DMS53 treated with DMSO at 0.1 percent for 48 hours (cell line): ENCODE results near the gene COBL.

Experiments
- DNase-seq: peaks from one replicate; lab custom pipeline; 2025; ENCODE audit not compliant: unreplicated experiment; lab: John Stamatoyannopoulos, UW

COBL gene

DNA sequence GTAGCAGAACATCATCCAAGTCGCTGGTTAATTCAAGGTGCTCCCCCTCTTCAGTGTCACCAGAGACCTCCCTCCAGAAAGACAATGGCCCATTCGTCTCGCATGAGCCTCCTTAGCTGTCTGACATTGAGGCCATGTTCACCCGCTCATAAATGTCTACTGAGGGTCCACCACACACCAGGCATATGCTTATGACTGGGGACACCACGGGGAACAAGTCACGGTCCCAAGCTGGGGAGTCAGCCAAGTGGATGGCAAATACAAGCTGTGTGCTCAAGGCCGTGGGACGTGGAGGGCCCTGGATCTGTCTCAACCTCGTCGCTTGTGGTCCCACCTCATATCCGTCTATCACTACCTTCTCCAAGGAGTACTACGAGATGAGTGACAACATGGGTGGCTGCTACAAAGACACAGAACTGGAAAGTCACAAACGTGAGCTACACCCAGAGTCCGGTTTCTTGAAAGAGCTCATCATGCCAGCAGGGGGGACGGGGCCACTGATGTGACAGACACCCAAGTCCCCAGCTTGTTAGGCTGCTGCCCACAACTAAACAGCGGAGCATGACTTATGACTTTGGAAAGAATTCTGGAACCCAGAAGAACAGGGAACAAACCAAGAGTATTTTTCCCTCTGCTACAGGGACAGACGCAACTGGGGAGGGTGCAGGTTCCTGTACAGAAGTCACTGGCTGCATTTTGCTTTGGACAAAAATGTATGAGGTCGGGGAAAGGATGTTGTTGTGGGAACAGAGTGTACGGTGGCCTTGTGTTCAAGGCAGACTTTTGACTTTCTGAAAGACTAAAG is 189.6 kb downstream of the COBL start:
- DNase-seq: no peak

DNA sequence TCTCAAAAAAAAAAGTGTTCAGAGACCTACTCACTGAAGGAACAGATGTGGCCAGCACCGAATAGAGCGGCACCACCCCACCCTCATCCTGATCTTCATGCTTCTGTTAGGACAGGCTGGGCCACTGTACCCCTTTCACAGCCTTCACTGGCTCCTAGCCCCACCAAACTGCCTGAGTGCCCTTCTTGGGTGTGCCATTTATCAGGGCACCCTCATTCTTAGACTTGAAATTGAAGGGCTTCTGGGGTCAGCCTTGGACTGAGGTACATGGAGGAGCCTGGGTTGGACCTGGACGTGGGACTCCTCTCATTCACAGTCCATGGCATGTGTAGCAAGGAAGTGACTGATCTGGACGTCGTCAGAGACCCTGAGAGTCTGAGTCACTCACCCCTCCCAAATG is 190.3 kb downstream of the COBL start:
- no peak for DNase-seq

DNA sequence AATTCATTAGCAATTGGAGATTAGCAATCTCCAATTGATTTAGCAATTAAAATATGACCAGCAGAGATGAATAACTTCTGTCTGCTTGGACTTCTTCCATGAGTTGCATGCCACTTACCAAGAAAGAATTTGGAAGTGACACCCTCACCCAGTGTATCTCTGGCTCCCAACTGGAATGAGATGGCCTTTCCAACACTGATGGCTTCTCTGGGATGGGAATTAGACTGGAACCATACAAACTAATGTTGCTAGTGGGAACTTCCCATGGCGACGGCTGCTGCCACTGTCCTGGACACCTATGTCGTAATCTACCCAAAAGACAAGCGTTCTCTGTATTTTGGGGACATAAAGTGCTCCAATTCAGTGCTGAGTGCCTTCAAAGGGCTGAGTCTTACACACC is 192.3 kb downstream of the COBL start:
- DNase-seq: no peak

DNA sequence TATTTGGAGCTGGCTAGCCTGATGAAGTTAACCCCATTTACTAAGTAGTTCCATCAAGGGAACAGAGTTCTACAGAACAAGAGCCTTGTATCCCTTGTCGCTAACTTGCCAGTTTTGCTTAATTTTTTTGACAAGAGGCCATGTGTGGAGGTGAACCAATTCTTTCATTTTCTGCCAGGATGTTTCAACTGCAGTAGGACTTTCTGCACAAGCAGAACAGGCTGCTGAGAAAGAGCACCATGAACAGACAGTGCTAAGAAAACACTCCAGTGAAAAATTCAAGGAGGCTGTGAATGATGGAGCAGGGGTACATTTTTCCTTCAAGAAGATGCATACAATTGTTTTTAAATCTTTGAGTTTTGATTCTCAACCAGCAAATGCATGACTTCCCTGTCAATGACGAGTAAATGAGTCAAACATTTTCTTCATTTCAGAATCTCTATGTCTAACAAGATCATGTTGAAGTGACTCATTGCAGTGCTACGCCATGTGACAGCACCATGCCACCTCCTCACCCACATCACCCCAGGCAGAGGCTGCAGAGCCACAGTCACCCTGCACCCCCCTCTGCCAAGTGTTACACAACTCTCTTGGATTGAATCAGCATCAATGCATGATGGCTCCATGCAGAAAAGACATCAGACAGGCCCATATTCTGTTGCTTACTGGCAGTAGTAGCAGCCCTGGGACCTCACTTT is 193.1 kb downstream of the COBL start:
- no peak for DNase-seq

DNA sequence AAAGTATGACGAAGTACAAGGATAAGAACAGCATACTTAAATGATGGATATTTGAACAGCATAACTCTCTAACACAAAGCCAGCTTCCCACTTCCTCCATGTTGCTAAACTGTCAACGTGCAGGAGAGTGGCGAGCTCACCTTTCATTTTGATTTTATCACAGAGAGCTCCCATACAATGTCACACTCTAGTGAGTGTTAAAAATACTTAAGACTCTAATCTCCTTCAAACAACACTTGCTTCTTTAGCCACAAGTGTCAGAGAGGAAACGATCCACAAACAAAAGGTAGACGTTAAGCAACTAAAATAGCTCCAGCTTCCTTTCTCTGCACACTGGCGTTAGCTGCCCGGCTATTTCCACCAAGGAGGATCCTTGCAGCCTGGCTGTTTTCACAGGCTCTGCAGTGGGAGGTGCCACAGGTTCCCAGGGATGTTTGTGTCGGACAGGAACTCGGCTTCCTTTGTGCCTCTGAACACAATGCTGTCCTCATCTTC is 194.6 kb downstream of the COBL start:
- DNase-seq: no peak

DNA sequence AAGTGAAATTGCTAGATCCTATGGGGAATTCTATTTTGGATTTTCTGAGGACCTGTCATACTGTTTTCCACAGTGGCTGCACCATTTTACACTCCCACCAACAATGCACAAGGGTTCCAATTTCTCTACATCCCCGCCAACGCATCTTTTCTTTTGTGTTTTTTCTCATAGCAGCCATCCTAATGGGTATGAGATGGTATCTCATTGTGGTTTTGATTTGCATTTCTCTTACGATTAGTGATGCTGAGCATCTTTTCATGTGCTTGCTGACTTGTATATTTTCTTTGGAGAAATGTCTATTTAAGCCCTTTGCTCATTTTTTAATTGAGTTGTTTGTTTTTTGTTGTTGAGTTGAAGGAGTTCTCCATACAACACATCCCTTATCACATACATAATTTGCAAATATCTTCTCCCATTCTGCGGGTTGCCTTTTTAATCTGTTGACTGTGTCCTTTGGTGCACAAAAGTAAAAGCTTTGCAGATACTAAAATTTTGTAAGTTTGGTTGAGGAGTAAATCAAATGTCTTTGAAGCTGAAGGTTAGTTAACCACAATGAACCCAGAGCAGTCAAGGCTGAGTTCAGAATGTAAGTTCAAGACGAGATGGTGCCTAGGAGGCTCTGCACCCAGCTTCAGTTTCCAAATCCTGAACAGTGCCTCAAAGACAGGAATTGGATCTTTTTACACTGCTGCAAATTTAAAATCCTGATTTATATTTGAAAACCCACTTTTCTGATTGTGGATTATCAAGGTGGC is 195.4 kb downstream of the COBL start:
- DNase-seq: no peak

DNA sequence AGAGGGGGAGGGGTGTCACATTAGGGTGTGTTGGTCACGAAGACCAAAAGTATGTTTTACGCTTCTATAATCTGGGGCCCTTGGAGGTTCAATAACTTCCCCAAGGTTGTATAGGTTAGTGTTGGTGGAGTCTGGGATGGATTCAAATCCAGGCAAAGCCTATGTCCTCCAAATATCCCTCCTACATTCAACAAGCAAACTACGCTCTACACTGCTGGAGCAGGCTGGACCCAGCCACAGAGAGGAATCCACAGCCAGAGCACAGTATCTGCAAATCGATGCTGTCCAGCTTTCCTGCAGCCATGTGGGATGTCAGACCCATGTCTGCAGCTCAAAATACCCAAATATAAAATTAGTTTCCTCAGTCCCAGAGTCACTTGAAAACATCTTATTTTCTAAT is 198.0 kb downstream of the COBL start:
- DNase-seq: no peak

DNA sequence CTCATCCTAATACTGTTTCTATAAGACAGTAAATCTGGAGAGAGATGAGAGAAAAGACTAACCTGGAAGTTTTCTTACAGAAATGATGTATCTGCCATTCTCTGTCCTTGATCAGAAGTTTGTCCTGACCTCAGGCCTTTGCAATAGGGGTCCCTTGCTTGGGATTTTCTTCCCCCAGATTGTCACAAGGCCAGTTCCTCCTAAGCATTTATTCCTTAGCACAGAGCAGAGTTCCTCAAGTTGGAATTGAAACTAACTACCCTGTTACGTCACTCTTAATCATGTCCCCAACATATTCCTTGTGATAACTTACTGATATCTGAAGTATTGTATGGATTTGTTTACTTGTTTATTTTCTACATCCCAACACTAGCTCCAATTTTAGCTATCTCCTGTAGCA is 202.1 kb downstream of the COBL start:
- no peak for DNase-seq

DNA sequence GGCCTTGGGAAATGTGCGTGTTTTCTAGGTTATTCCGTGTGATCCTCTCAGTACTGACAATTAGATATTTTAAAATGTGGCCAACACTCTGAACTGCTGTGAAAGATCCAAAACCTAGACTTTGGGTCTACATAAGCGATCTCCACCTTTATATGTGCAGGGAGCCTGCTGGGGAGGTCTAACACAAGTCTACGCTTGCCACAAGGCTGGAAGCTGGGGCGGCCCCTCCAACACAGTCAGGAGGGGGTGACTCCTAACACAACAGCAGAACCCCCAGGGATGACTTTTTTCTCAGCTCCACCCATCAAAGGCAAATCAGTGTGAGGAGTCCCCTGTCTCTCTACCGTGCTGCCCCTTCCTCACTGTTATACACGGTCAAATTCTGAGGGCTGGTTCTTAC is 202.6 kb downstream of the COBL start:
- no peak for DNase-seq

DNA sequence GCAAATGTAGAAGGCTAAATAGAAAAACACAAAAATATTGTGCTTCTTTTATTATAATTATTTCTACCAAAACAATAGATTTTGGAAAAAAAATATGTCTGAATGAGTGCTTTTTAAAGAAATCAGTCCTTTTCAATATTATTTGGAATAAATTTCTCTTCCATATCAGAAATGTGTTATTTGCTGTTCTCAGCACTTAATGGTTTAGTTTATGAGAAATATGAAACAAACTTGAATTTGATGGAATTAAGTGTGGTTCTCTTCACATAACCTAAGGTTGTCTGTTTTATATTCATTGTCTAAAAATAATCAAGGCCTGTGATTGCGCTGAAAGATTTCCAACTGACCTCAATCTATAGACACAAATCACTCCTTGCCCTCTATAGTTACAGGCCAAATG is 203.0 kb downstream of the COBL start:
- DNase-seq: no peak

DNA sequence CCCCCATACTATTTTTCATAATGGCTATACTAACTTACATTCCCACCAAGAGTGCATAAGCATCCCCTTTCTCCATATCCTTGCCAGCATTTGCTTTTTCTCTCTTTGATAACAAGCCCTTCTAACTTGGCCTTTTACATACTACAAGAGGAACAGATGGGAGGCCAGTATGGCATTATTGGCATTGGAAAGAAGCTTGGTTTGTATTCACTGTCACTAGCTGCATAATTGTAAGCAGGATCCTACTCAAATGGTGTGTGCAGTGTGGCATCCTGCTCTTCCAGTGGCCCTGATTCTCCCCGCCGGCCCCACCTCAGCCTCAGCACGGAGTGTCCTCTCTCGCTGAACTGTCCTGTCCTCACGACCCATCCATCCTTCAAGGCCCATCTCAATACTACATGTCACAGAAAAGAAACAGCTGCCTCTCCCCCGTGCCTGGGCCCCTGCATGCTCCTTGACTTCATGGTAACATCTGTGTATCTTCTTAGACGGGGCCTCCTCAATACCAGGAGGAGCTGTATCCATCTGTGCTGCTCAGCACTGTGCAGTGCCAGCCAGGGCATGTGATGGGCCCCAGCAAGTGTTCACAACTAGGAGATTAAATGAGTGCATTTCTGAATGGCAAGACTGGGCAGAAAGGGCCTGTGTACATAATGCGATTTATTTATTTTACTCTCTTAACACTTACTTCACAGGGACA is 205.2 kb downstream of the COBL start:
- no peak for DNase-seq

DNA sequence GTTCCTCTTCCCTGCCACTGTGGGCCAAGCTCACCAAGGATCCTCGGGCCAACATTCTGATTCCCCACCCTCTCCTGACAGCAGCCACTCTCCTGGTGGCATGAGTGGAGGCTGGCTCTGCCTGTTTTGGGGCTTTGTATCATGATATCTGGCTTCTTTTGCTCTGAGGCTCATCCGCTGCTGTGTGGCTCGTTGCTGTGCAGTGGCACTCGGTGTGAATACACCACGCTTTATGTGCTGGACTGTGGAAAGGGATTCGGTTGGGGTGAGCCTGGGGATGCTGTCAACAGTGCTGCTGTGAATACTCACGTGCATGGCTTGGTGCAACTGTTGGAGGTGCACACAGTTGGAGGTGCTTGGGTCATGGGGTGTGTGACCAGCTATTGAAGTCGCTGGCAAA is 208.5 kb downstream of the COBL start:
- DNase-seq: no peak

DNA sequence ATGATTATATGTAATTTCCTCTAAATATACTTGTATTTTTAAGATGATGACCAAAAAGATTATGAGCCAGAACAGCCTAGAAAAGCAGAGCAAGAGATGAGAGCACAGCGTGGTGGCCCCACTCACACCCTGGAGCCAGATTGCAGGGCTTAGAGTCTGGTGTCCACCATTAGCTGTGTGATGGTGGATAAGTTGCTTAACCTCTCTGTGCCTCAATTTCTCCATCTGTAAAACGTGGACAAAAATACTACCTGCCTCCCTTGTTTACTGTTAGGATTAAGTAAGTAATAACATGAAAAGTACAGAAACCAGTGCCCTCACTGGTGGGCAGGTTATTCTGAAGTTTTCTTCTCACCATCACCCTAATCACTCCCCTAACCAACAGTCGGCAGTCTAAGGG is 212.3 kb downstream of the COBL start:
- DNase-seq: no peak

DNA sequence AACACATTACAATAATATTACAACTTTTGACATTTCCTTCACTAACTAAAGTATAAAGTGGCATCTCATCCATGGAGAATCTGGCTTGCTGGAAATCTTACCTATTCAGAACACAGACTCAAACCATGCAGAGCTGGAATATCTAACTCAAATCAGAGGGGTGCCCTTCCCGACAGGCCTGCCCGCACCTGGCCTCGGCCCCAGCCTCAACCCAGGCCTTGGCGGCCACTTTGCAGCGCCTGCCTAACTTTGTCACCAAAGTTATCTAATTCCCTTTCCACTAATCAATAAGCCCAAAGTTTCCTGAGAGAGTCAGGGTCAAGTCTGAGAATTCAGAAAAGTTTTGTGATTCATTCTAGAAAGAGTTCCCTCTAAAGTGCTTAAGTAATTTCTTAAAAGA is 212.9 kb downstream of the COBL start:
- no peak for DNase-seq

DNA sequence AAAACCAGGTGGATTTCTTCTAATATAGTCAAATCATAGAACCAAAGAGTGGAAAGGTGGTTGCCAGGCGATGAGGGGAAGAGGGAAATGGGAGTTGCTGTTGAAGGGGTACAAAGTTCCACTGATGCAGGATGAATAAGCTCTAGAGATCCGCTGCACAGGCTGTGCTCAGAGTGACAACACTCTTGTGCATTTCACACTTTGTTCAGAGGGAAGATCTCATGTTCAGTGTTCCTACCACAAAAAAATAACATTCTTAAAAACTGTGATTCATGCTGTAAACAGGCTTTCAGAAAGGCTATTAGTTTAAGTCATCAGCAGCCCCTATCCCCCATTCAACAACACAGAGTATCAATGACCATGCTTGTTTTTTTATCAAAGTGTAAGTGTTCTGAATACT is 213.8 kb downstream of the COBL start:
- DNase-seq: no peak

DNA sequence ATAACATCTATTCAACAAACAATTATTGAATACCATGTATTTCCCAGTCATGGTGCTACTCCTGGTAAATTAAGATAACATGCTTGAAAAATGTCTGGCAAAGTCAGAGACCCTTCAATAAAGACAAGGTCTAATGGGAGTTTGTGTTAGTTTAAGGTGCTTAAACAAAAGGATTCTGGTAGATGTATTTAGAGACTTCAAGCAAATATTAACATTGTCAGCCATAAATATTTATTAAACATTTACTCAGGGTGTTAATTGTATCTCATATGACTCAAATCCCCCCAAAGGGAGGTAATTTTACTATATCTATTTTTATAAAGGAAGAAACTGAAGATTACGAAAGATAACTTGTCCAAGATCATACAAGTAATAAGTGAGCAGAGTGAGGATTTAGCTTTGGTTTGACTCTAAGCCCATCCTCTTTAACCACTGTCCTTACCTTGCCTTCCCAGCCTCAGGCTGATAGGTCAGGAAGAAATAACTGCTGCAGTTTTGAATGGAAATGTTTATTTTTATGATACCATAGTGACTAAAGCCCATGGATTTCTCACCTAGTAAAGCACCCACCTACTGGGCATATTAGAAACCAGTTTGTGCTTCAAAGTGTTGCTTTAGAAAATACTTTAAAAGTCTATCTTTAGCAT is 215.4 kb downstream of the COBL start:
- no peak for DNase-seq

DNA sequence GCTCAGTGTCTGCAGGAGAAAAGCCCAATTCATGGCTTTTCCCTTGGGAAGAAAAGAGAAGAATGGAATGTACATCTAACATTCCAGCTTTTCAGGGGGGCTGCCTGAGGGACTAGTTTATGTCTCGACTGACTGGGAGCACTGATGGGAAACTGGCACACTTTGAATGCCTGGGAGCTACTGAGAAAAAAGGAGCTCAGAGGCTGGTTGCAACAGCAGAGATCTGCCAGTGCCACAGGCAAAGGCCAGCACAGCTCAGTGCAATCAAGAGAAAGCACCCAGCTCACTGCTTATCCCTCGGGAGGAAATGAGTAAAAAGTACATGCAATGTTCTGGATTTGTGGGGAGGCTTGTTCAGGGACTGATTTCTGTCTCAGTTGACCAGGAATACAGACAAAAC is 226.2 kb downstream of the COBL start:
- no peak for DNase-seq

DNA sequence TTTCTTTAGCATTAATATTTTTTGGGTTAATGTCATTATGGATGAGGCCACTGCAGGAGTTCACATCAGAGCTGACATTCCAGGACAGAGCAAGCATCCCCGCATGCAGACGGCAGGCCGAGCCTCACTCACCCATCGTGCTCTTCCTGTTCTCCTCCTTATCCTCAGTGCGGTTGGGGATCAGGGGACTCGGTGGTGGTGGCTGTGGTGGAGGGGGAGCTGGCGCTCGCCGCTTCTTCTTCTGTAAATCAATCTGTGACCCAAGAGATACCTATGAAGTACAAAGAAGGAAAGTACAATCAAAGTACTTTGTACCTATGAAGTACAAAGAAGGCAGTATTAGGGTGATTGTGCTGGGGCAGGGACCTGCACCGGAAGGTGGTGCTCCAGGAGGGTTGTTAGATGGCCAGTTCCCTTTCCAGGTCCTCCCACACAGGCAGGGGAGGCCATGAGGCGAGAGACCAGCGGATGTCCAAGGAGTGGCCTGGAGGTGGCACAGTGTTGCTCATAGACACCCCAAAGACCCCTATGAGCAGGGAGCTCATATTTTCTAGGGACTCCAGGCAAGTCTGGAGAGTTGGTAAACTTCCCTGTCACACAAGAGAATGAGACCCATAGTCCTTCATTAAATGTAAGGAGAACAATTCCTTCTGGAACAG is 231.4 kb downstream of the COBL start:
- no peak for DNase-seq

DNA sequence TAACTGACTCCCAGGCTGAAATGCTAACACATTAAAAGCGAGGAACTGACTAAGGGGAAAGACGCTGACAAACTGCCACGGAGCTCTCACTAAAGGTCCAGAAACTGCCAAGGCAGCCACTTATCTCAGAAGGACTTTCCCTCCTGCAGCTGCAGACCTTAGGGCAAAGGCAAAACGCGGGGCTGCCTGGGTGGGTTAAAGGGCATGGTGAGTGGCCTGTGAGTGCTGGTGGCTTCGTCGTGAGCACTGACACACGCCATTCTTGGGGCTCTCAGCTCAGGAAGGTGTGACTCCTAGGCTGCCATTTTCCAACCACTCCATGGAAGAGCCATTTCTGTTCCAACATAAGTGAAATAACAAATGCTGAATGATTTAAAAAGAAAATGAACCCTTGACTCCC is 232.5 kb downstream of the COBL start:
- no peak for DNase-seq

DNA sequence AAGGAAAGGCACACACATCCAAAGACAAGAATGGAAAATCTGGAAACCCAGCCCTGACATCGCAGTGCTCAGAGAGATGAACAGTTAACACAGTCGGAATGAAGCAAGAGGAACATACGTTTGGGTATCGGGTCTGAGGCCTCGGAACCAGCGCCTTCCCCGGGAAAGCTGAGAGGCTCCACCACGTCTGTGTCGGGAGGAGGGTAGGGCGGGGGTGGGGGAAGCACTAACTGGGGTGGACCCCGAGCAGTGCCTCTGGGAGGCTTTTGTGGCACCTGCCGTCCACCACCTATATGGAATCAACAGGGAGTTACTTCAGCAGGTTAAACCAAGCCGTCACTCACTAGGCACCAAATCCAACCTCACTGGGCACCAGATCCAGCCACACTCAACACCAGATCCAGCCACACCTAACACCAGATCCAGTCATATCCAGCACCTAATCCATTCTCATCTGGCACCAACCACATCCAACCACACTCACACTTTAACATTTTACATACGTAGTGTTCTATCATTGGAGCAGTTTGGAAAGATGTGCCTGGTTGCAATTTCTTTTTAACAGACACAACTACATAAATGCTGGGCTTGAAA is 233.6 kb downstream of the COBL start:
- DNase-seq: no peak
